ENCODE measurements around the gene SORL1.

DNA sequence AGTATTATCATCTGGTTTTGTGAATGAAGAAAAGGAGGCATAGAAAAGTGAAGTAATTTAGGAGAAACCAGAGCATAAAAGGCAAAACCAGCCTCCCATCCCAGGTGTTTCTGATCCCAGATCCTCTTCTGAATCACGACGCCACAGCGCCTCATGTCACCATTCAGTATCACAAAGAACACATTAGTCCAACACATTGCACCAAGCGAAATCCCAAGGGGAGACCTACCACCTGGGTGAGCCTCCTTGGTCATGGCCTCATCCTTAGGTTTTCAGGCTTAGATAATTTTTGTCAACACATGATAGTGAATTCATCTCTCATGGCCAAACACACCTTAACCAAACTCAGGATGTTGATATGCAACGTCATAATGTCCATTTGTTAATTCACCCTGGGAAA, 182.2 kb downstream of the SORL1 start:
- TF ChIP-seq POLR2AphosphoS5 (IDR thresholded peaks at IDR 0.05; ENCODE audit: low read depth, low read length) (peak; percentile 18; the same call in 1 of the 2 replicates), TAF1 (IDR thresholded peaks at IDR 0.05; ENCODE audit: borderline replicate concordance, low read depth, low read length) (no peak)
